HCT116 (cell line): ENCODE results near the gene LCOR.

Source experiments
- CEBPB ChIP-seq: IDR thresholded peaks from 2 replicates; pipeline ENCODE4 v1.6.1; 2012; ENCODE audit warnings: low read depth
- EZH2 ChIP-seq: fragments of 200-600 bp; sonication (generic); IDR thresholded peaks from 2 replicates; pipeline ENCODE4 v1.6.1; 2017; ENCODE audit warnings: antibody characterized with exemption, mixed run types
- FOSL1 ChIP-seq: IDR thresholded peaks from 2 replicates; pipeline ENCODE4 v1.6.1; 2012; ENCODE audit warnings: low read depth
- POLR2A ChIP-seq: IDR thresholded peaks from 2 replicates; pipeline ENCODE4 v1.7.0; 2011; ENCODE audit warnings: borderline replicate concordance; ENCODE audit not compliant: insufficient read depth, insufficient read length; ENCODE audit errors: extremely low read depth
- RAD21 ChIP-seq: IDR thresholded peaks from 2 replicates; pipeline ENCODE4 v1.6.1; 2012; ENCODE audit warnings: low read depth, mild to moderate bottlenecking
- SP1 ChIP-seq: IDR thresholded peaks from 2 replicates; pipeline ENCODE4 v1.6.1; 2012; ENCODE audit warnings: low read depth
- SRF ChIP-seq: IDR thresholded peaks from 2 replicates; pipeline ENCODE4 v1.6.1; 2012; ENCODE audit warnings: low read depth
- ZNF274 ChIP-seq: fragments of 200-500 bp; sonication (Bioruptor generic); IDR thresholded peaks from 2 replicates; pipeline ENCODE4 v1.6.1; 2014; ENCODE audit warnings: mild to moderate bottlenecking, low read depth, low read length, inconsistent platforms
- TF ChIP-seq, protein P1 (sequence below): IDR thresholded peaks from 2 replicates; pipeline ENCODE4 v1.6.1; 2012; ENCODE audit warnings: low read depth
- TF ChIP-seq, protein P2 (sequence below): IDR thresholded peaks from 2 replicates; pipeline ENCODE4 v1.6.1; 2012
- TF ChIP-seq, protein P3 (sequence below), 3 experiments: fragments of 200-600 bp in 1 of 3; sonication (generic) in 1 of 3; IDR thresholded peaks in 2 of 3; conservative IDR thresholded peaks in 1 of 3; 2 replicates each; pipeline ENCODE4 v1.5.1; 2012 to 2017; ENCODE audit warnings: low read depth in 2 of 3, low read length in 2 of 3, antibody characterized with exemption in 1 of 3, borderline replicate concordance in 1 of 3, control low read depth in 1 of 3, mild to moderate bottlenecking in 1 of 3, mixed read lengths in 1 of 3, mixed run types in 1 of 3, moderate library complexity in 1 of 3; ENCODE audit not compliant: insufficient read depth in 1 of 3

DNA sequence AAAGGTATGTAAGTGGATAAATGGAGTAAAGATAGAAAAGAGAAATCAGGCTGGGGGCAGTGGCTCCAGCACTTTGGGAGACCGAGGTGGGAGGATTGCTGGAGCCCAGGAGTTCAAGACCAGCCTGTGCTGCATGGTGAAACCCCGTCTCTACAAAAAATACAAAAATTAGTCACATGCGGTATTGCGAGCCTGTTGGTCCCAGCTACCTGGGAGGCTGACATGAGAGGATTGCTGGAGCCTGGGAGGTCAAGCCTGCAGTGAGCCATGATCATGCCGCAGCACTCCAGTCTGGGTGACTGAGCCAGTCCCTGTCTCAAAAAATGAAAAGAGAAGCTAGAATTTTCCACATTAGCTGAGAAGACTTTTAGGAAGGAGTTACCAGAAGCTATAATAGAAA lies 14.8 kb downstream of the LCOR start:
- TF ChIP-seq, protein P1, sequence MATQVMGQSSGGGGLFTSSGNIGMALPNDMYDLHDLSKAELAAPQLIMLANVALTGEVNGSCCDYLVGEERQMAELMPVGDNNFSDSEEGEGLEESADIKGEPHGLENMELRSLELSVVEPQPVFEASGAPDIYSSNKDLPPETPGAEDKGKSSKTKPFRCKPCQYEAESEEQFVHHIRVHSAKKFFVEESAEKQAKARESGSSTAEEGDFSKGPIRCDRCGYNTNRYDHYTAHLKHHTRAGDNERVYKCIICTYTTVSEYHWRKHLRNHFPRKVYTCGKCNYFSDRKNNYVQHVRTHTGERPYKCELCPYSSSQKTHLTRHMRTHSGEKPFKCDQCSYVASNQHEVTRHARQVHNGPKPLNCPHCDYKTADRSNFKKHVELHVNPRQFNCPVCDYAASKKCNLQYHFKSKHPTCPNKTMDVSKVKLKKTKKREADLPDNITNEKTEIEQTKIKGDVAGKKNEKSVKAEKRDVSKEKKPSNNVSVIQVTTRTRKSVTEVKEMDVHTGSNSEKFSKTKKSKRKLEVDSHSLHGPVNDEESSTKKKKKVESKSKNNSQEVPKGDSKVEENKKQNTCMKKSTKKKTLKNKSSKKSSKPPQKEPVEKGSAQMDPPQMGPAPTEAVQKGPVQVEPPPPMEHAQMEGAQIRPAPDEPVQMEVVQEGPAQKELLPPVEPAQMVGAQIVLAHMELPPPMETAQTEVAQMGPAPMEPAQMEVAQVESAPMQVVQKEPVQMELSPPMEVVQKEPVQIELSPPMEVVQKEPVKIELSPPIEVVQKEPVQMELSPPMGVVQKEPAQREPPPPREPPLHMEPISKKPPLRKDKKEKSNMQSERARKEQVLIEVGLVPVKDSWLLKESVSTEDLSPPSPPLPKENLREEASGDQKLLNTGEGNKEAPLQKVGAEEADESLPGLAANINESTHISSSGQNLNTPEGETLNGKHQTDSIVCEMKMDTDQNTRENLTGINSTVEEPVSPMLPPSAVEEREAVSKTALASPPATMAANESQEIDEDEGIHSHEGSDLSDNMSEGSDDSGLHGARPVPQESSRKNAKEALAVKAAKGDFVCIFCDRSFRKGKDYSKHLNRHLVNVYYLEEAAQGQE: no peak
- no peak for TF ChIP-seq ZNF274
- no peak for TF ChIP-seq EZH2
- TF ChIP-seq, protein P2, sequence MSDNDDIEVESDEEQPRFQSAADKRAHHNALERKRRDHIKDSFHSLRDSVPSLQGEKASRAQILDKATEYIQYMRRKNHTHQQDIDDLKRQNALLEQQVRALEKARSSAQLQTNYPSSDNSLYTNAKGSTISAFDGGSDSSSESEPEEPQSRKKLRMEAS: no peak
- TF ChIP-seq, protein P3, sequence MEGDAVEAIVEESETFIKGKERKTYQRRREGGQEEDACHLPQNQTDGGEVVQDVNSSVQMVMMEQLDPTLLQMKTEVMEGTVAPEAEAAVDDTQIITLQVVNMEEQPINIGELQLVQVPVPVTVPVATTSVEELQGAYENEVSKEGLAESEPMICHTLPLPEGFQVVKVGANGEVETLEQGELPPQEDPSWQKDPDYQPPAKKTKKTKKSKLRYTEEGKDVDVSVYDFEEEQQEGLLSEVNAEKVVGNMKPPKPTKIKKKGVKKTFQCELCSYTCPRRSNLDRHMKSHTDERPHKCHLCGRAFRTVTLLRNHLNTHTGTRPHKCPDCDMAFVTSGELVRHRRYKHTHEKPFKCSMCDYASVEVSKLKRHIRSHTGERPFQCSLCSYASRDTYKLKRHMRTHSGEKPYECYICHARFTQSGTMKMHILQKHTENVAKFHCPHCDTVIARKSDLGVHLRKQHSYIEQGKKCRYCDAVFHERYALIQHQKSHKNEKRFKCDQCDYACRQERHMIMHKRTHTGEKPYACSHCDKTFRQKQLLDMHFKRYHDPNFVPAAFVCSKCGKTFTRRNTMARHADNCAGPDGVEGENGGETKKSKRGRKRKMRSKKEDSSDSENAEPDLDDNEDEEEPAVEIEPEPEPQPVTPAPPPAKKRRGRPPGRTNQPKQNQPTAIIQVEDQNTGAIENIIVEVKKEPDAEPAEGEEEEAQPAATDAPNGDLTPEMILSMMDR (IDR thresholded peaks at IDR 0.05 in 2 of 3, conservative IDR thresholded peaks at IDR 0.05 in 1 of 3; ENCODE audit: borderline replicate concordance in 1 of 3, insufficient read depth in 1 of 3, low read depth in 2 of 3, low read length in 2 of 3): no peak
- no peak for TF ChIP-seq FOSL1
- no peak for TF ChIP-seq POLR2A
- TF ChIP-seq CEBPB: no peak
- no peak for TF ChIP-seq SP1
- no peak for TF ChIP-seq SRF
- no peak for TF ChIP-seq RAD21
